NCI-H510A (cell line): ENCODE measurements around the gene SNRNP48.

Experiments used
- DNase-seq: peaks from one replicate; lab custom pipeline; 2025; lab: John Stamatoyannopoulos, UW

SNRNP48 gene

DNA sequence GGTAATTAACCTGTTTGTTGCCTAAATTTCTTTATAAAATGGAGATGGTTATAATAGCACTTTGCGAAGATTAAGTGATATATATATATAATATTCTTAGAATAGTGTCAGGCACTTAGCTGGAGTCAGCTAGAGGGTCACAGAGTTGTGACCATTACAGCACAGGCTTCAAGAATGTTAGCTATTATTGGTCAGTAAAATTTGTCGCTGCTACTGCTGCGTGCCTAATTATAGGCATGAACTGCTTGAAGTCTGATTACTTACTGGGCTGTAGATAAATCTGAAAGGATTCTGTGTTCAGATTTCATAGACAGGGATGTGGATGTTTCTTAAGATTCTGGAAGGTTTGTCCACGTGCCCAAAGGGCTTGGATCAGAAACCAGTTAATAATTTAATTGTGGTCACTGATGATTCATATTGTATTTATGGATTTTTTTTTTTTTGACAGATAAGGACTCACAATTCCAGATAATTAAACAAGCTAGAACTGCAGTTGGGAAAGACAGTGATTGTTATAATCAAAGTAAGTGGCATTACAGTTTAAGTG, 4.7 kb downstream of the SNRNP48 start:
- DNase-seq, result no peak

DNA sequence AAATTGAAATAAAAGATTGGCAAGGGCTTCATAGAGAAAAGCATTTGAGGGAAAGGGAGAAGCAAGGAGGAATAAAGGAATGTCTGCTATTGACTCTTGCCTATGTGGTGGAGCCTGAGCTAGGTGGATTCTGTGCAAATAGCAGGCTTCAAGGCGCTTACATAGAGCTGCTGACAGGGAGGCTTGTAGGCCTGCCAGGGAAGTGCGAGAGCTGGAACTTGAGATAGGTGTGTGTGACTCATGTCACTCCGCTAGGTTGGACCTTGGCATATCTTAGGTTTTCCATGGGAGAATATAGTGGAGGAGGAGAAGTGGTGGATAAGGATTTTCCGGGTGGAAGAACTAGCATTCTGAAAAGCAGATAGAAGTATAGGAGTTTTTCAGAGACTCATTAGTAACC, 14.0 kb downstream of the SNRNP48 start:
- DNase-seq, result no peak

DNA sequence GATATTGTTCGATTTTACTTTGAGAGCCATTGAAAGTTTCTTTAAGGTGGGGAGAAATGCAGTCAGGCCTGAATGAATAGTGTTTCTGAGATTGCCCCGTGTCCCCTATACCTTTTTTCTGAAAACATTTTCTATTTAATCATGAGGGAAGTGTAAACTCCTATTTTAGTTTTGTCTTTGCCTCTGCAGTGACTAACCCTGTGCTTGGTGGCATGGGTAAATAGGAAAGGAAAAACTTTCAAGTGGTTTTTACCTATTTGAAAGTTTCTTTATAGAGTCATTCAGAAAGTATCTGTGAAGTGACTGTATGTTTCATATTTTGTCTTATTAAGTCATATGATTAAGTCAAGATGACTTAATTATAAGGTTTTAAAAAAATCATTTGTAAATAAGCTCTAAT, 14.5 kb downstream of the SNRNP48 start:
- no peak for DNase-seq

GRCh38 chr6:7615611-7616383, 25.8 kb downstream of the SNRNP48 start:
- peak; percentile 10 for DNase-seq

GRCh38 chr6:7617801-7618764, 28.1 kb downstream of the SNRNP48 start:
- DNase-seq, result no peak

GRCh38 chr6:7621761-7622160, 31.8 kb downstream of the SNRNP48 start:
- DNase-seq, result no peak

DNA sequence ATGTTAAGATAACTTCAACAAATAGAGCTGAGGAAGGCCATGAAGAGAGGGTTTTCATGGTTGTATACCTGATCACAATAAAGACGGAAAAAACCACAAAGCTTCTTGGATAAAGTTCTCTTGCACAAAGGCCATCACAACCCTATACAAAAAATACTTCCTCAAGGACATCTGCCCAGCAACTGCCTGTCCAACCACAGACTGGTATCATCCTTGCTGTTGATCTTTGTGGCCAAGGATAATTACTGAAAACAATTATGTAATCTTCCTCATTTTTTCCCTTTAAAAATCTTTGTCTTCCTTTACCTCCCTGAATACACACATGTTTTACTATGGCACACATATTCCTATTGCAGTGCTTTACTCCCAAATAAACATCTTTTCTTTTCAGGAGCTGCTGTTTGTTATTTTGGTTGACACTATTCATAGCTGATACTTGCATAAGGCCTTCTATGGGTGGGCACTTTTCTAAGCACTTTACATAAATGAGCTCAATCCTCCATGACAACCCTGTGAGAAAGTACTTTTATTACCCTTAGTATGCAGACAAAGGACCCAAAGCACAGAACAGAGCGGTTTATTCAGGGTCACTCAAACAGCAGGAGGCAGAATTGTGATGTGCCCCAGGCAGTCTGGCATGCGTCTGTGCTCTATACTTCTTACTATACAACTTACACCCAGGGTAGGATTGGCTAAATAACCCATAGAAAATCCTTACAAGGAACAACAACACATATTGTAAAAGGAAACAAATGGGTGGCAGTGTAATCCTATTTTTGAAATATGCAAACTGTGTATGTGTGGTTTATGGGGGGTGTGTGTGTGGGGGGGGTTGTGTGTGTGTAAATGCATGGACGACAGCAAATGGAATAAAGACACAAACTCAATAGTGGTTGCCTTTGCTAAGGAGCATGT, 35.1 kb downstream of the SNRNP48 start:
- DNase-seq, result no peak

GRCh38 chr6:7628479-7628878, 38.5 kb downstream of the SNRNP48 start:
- no peak for DNase-seq

DNA sequence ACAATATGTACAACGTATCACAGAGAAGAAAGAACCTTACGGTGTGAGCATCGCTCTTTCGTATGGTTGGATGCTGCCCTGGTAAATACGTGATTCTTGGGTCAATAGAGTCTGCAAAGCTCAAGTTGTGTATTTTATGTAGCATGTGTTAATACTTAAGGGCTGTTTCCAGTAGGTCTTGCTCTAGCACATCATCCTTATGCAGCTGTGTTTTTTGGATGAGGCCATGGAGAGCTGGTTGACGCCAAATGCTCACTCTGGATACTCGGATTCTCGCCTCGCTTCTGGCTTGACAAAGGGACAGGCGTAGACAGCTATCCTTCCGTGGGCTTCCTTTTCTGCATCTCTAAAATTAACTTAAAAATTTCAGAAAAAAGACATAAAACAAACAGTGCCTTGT, 38.9 kb downstream of the SNRNP48 start:
- no peak for DNase-seq

GRCh38 chr6:7629321-7629720, 39.3 kb downstream of the SNRNP48 start:
- no peak for DNase-seq

DNA sequence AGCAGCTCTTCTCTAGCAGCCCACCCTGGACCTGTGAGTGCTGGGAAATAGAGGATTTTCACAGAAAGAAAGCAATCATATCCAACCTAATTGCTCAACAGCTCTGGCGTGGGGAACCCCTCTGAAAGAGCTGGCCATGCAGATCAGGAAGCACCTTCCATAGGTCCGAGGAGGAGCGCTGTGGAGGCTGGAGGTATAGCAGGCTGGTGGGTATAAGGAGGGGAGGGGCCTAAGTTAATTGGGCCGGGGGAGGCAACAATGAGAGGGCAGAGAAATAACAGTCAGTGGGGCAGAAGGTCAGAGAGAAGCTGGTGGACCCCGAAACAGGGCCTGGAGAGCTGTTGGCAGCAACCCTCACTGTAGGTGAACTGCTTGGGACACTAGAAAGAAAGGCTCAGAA, 40.8 kb downstream of the SNRNP48 start:
- DNase-seq, result no peak

- DNase-seq, result no peak
These were observed 41.5 kb downstream of the SNRNP48 start for GRCh38 chr6:7631466-7631865.

GRCh38 chr6:7632501-7633290, 42.7 kb downstream of the SNRNP48 start:
- DNase-seq, result no peak

- no peak for DNase-seq
These were observed 43.4 kb downstream of the SNRNP48 start for GRCh38 chr6:7633361-7633760.

- no peak for DNase-seq
These were observed 46.2 kb downstream of the SNRNP48 start for GRCh38 chr6:7636151-7636550.

GRCh38 chr6:7637533-7637932, 47.5 kb downstream of the SNRNP48 start:
- no peak for DNase-seq

GRCh38 chr6:7639427-7639826, 49.4 kb downstream of the SNRNP48 start:
- DNase-seq, result no peak

- no peak for DNase-seq
These were observed 50.0 kb downstream of the SNRNP48 start for GRCh38 chr6:7640016-7640415.

GRCh38 chr6:7640607-7641577, 50.9 kb downstream of the SNRNP48 start:
- DNase-seq, result no peak

- DNase-seq, result no peak
These were observed 52.8 kb downstream of the SNRNP48 start for GRCh38 chr6:7642791-7643190.
